ENCODE results near the gene NXN. TPM values are rescaled to one million over a fixed set of nuclear protein-coding genes. Genes with fewer than 3 reads are reported as not detected.
"Not testable (repeated sequence)": the region's sequence is repeated elsewhere in the genome, so short reads cannot be mapped to it uniquely, and the experiment has no call there.

Gene NXN
- total RNA-seq, 1 donor from 2014 or later = 51.6 TPM

GRCh38 chr17:998111-998510 is 18.5 kb upstream of the NXN start:
- no peak overlapping the region for H3K27ac ChIP-seq
- intact Hi-C loops (cut with DNase I) = no loop called here
- peaks cover 52% of the 10 kb centered on the region for H3K4me1 ChIP-seq
- no peaks in the 10 kb centered on the region for H3K9me3 ChIP-seq
- H3K36me3 ChIP-seq = peaks cover 0 to 25% of the 10 kb centered on the region in 2 donors
- H3K27me3 ChIP-seq = no peaks in the 10 kb centered on the region
- peak overlapping the region; percentile 58 to 88 for H3K4me3 ChIP-seq
- TF ChIP-seq POLR2AphosphoS5 (IDR thresholded peaks at IDR 0.05; ENCODE audit: insufficient read depth in 1 of 2, low read depth in 1 of 2) (no peak), POLR2A (IDR thresholded peaks at IDR 0.05) (no peak)
- TF ChIP-seq, protein P1, sequence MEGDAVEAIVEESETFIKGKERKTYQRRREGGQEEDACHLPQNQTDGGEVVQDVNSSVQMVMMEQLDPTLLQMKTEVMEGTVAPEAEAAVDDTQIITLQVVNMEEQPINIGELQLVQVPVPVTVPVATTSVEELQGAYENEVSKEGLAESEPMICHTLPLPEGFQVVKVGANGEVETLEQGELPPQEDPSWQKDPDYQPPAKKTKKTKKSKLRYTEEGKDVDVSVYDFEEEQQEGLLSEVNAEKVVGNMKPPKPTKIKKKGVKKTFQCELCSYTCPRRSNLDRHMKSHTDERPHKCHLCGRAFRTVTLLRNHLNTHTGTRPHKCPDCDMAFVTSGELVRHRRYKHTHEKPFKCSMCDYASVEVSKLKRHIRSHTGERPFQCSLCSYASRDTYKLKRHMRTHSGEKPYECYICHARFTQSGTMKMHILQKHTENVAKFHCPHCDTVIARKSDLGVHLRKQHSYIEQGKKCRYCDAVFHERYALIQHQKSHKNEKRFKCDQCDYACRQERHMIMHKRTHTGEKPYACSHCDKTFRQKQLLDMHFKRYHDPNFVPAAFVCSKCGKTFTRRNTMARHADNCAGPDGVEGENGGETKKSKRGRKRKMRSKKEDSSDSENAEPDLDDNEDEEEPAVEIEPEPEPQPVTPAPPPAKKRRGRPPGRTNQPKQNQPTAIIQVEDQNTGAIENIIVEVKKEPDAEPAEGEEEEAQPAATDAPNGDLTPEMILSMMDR (IDR thresholded peaks at IDR 0.05) = no peak
- no peak for DNase-seq (ENCODE audit: extremely low spot score in 2 of 2)

DNA sequence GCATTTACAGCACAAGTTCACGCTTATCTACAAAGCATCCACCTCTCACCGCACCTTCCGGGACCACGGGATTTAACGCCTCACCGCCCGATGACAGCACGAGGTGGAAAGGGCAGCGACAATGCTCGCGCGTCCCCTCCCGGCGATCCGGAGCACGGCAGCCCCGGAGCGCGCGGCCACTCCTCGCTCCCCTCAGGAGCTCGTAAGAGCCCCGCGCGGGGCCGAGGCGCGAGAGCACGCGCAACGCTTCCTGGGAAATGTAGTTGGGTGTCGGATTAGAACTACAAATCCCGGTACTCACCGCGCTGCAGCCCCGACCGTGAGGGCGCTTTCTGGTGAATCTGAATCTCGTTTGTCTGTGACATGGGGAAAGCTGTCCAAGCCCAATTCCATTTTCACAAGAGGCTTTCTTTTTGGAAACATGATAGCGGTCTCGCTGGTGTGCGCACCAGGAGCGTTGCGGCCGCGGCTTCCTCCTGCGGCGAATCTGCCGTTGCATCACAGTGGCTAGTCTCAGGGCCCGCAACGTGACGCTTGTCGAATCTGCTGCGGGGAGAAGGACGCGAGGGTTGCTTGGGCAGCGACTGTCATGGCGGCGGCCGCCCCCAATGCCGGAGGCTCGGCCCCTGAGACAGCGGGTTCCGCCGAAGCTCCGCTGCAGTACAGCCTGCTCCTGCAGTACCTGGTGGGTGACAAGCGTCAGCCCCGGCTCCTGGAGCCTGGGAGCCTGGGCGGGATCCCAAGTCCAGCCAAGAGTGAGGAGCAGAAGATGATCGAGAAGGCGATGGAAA is 17.2 kb upstream of the NXN start, which contains the start of gene TIMM22:
TIMM22 (plus strand) TSS at position 576 of the 791 bp plus-strand sequence; CDS start at position 590, 14 bp downstream.
- intact Hi-C loops (cut with DNase I) = no loop called here
- H3K4me3 ChIP-seq = peak within 1 kb of the TSS; percentile 58 to 88
- peak within 1 kb of the TSS; percentile 88 for H3K27ac ChIP-seq
- no peaks in the 10 kb centered on the region for H3K9me3 ChIP-seq
- H3K4me1 ChIP-seq = peaks cover 39% of the 10 kb centered on the region
- H3K27me3 ChIP-seq = no peaks in the 10 kb centered on the region
- TF ChIP-seq POLR2A (IDR thresholded peaks at IDR 0.05) = peak in 1 of 2 donors; percentile 57
- TF ChIP-seq, protein P1 (IDR thresholded peaks at IDR 0.05) = peak; percentile 75 to 95 (median 87)
- TF ChIP-seq POLR2AphosphoS5 (IDR thresholded peaks at IDR 0.05; ENCODE audit: insufficient read depth in 1 of 2, low read depth in 1 of 2) = peak; percentile 92 to 96
- DNase-seq (ENCODE audit: extremely low spot score in 2 of 2) = no peak
- H3K36me3 ChIP-seq = peaks cover 0 to 19% of the 10 kb centered on the region in 2 donors

- Histone ChIP-seq H3K4me1 (peaks cover 24% of the 10 kb centered on the region), H3K36me3 (peaks cover 0 to 10% of the 10 kb centered on the region in 2 donors)
- H3K4me3 ChIP-seq; H3K27me3 ChIP-seq; intact Hi-C loops (cut with DNase I); H3K27ac ChIP-seq; H3K9me3 ChIP-seq; DNase-seq (ENCODE audit: extremely low spot score in 2 of 2): not testable (repeated sequence)
These were observed 15.7 kb upstream of the NXN start for GRCh38 chr17:995324-995723.

GRCh38 chr17:992933-993332 is 13.4 kb upstream of the NXN start:
- H3K4me3 ChIP-seq = no peak overlapping the region
- intact Hi-C loops (cut with DNase I) = no loop called here
- peaks cover 10% of the 10 kb centered on the region for H3K4me1 ChIP-seq
- no peaks in the 10 kb centered on the region for H3K36me3 ChIP-seq
- no peak for DNase-seq (ENCODE audit: extremely low spot score in 2 of 2)
- H3K27ac ChIP-seq = no peak overlapping the region
- no peaks in the 10 kb centered on the region for H3K27me3 ChIP-seq
- TF ChIP-seq POLR2AphosphoS5 (IDR thresholded peaks at IDR 0.05; ENCODE audit: insufficient read depth in 1 of 2, low read depth in 1 of 2) (no peak), POLR2A (IDR thresholded peaks at IDR 0.05) (no peak)
- TF ChIP-seq, protein P1 (IDR thresholded peaks at IDR 0.05) = no peak
- H3K9me3 ChIP-seq = no peaks in the 10 kb centered on the region

DNA sequence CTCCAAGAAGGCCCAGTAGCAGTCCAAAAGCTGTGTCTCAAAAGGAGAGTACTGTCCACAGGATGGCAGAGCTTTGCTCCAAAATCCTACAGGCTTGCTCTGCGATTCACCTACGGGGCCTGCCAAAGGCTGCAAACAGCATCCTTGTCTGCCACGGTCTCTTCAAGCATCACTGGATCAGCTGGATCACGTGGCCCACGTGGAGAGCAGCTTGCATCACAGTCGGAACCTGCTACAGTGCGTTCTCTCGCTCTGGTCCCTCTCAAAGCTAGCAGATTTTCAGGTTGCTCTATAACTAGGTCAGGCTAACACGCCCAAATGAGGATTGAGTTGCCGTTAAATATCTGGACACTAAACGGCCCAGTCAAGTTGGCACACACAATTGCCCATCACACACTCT is 9.0 kb upstream of the NXN start:
- Histone ChIP-seq H3K27ac (no peak overlapping the region), H3K9me3 (no peaks in the 10 kb centered on the region), H3K4me1 (no peaks in the 10 kb centered on the region), H3K4me3 (no peak overlapping the region), H3K36me3 (no peaks in the 10 kb centered on the region), H3K27me3 (no peaks in the 10 kb centered on the region)
- intact Hi-C loops (cut with DNase I) = no loop called here
- no peak for DNase-seq (ENCODE audit: extremely low spot score in 2 of 2)
- TF ChIP-seq POLR2A (IDR thresholded peaks at IDR 0.05) (no peak), POLR2AphosphoS5 (IDR thresholded peaks at IDR 0.05; ENCODE audit: insufficient read depth in 1 of 2, low read depth in 1 of 2) (no peak)
- TF ChIP-seq, protein P1 (IDR thresholded peaks at IDR 0.05) = no peak
